WTC11 (cell line): ENCODE data around the gene BNC1. TPM values are rescaled to one million over a fixed set of nuclear protein-coding genes. Genes with fewer than 3 reads are reported as not detected.

Experiments used
- ATAC-seq: fragments of 200-7000 bp; cut with Tn5 transposase; 2 replicates; pipeline ENCODE4 v1.10.0; 2021; ENCODE audit warnings: mild to moderate bottlenecking, moderate library complexity
- CTCF ChIA-PET: fragments of 300-600 bp; sonication (Branson Sonifier 250); formaldehyde crosslinking; loops from one replicate; lab custom pipeline; 2021; ENCODE audit warnings: antibody characterized with exemption; lab: Charles Lee
- POLR2A ChIA-PET: fragments of 350-600 bp; sonication (Branson Sonifier 250); formaldehyde crosslinking; loops from one replicate; lab custom pipeline; 2021; ENCODE audit warnings: antibody characterized with exemption; lab: Charles Lee
- DNase-seq: peaks from one replicate; pipeline ENCODE4 v3.0.0; 2021; ENCODE audit warnings: low spot score
- H3K27ac Mint-ChIP-seq: 2 replicates; pipeline ENCODE4 v1.8.0; 2021; ENCODE audit warnings: mixed read lengths
- H3K27me3 Mint-ChIP-seq: 2 replicates; pipeline ENCODE4 v1.8.0; 2021; ENCODE audit warnings: low read depth, mild to moderate bottlenecking, moderate library complexity, mixed read lengths
- H3K36me3 Mint-ChIP-seq: 2 replicates; pipeline ENCODE4 v1.8.0; 2021; ENCODE audit warnings: mixed read lengths
- H3K4me1 Mint-ChIP-seq: 2 replicates; pipeline ENCODE4 v1.8.0; 2022; ENCODE audit warnings: mixed read lengths
- H3K4me3 Mint-ChIP-seq: 2 replicates; pipeline ENCODE4 v1.8.0; 2021; ENCODE audit warnings: mild to moderate bottlenecking, moderate library complexity, mixed read lengths
- H3K9me3 Mint-ChIP-seq: 2 replicates; pipeline ENCODE4 v1.8.0; 2021; ENCODE audit warnings: mixed read lengths
- EMX1 ChIP-seq: fragments of 250-450 bp; sonication (Bioruptor Pico); IDR thresholded peaks from 2 replicates; pipeline ENCODE4 v1.8.0; 2021; ENCODE audit warnings: mild to moderate bottlenecking
- FOXP1 ChIP-seq: sonication (generic); formaldehyde crosslinking; IDR thresholded peaks from 2 replicates; pipeline ENCODE4 v1.8.0; 2022; ENCODE audit warnings: missing genetic modification reagents, mild to moderate bottlenecking, moderate library complexity, borderline replicate concordance
- HMGA2 ChIP-seq: fragments of 250-450 bp; sonication (Bioruptor Pico); IDR thresholded peaks from 2 replicates; pipeline ENCODE4 v1.4.0; 2021; ENCODE audit warnings: mild to moderate bottlenecking, moderate library complexity
- NR2C2 ChIP-seq: sonication (generic); formaldehyde crosslinking; IDR thresholded peaks from 2 replicates; pipeline ENCODE4 v1.8.0; 2022; ENCODE audit warnings: mild to moderate bottlenecking, missing genetic modification reagents
- TCF7 ChIP-seq: sonication (generic); formaldehyde crosslinking; IDR thresholded peaks from 2 replicates; pipeline ENCODE4 v1.8.0; 2022; ENCODE audit warnings: mild to moderate bottlenecking, low read depth, missing genetic modification reagents, moderate library complexity
- ZNF219 ChIP-seq: sonication (generic); formaldehyde crosslinking; IDR thresholded peaks from 2 replicates; pipeline ENCODE4 v1.8.0; 2023; ENCODE audit warnings: missing genetic modification reagents, mild to moderate bottlenecking, borderline replicate concordance
- ZNF317 ChIP-seq: sonication (generic); formaldehyde crosslinking; IDR thresholded peaks from 2 replicates; pipeline ENCODE4 v1.8.1; 2023; ENCODE audit warnings: low read depth, mild to moderate bottlenecking, moderate library complexity, missing genetic modification reagents, borderline replicate concordance
- ZNF396 ChIP-seq: fragments of 250-450 bp; sonication (Bioruptor Pico); IDR thresholded peaks from 2 replicates; pipeline ENCODE4 v1.8.0; 2021; ENCODE audit warnings: mild to moderate bottlenecking, moderate library complexity, borderline replicate concordance
- ZNF416 ChIP-seq: fragments of 250-450 bp; sonication (Bioruptor Pico); IDR thresholded peaks from 2 replicates; pipeline ENCODE4 v1.9.0; 2021; ENCODE audit warnings: mild to moderate bottlenecking, inconsistent platforms
- total RNA-seq: library from RNA; stranded (reverse); gene quantifications from 3 replicates; pipeline ENCODE4 v1.2.3, GENCODE V29; 2021
- TF ChIP-seq, protein P1 (sequence below): fragments of 250-450 bp; sonication (Bioruptor Pico); IDR thresholded peaks from 2 replicates; pipeline ENCODE4 v1.9.0; 2021; ENCODE audit warnings: moderate library complexity, mild to moderate bottlenecking, inconsistent platforms, borderline replicate concordance
- TF ChIP-seq, protein P2 (sequence below): sonication (generic); formaldehyde crosslinking; IDR thresholded peaks from 2 replicates; pipeline ENCODE4 v1.8.0; 2022; ENCODE audit warnings: missing genetic modification reagents
- TF ChIP-seq, protein P3 (sequence below): sonication (generic); formaldehyde crosslinking; IDR thresholded peaks from 2 replicates; pipeline ENCODE4 v1.8.0; 2023; ENCODE audit warnings: mild to moderate bottlenecking, missing genetic modification reagents
- TF ChIP-seq, protein P4 (sequence below): sonication (generic); formaldehyde crosslinking; IDR thresholded peaks from 2 replicates; pipeline ENCODE4 v1.8.1; 2022; ENCODE audit warnings: missing genetic modification reagents, borderline replicate concordance
- TF ChIP-seq, protein P5 (sequence below): sonication (generic); formaldehyde crosslinking; conservative IDR thresholded peaks from 2 replicates; pipeline ENCODE4 v1.8.1; 2022; ENCODE audit warnings: mild to moderate bottlenecking, missing genetic modification reagents
- TF ChIP-seq, protein P6 (sequence below): sonication (generic); formaldehyde crosslinking; conservative IDR thresholded peaks from 2 replicates; pipeline ENCODE4 v1.8.1; 2023; ENCODE audit warnings: mild to moderate bottlenecking, low read depth, missing genetic modification reagents, moderate library complexity
- TF ChIP-seq, protein P7 (sequence below): sonication (generic); formaldehyde crosslinking; IDR thresholded peaks from 2 replicates; pipeline ENCODE4 v1.8.0; 2023; ENCODE audit warnings: missing genetic modification reagents
- TF ChIP-seq, protein P8 (sequence below): sonication (generic); formaldehyde crosslinking; IDR thresholded peaks from 2 replicates; pipeline ENCODE4 v1.8.0; 2023; ENCODE audit warnings: missing genetic modification reagents, mild to moderate bottlenecking, borderline replicate concordance
- TF ChIP-seq, protein P9 (sequence below): fragments of 250-450 bp; sonication (Bioruptor Pico); IDR thresholded peaks from 2 replicates; pipeline ENCODE4 v1.9.0; 2021; ENCODE audit warnings: mild to moderate bottlenecking

Gene BNC1
- total RNA-seq, 1 experiment from 2014 or later: 0.11 TPM

DNA sequence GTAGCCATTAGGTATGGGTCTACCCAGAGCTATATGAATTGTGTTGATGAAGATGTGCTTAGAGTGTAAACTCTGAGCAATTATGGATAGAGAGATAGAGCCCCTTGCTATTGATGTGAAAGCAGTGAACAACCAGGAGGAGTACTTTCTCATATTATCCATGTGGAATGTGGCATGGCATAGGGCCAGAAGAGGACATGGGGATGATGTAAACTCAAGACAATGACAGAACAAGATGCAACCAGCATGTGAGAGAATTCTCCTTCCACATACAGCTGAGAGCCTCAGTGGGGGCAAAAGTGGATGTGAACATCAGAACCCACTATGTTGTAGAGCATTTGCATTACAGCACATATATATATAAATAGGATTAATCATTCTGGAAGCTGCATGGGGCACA is 36.4 kb upstream of the BNC1 start (continued):
- TF ChIP-seq, protein P1, sequence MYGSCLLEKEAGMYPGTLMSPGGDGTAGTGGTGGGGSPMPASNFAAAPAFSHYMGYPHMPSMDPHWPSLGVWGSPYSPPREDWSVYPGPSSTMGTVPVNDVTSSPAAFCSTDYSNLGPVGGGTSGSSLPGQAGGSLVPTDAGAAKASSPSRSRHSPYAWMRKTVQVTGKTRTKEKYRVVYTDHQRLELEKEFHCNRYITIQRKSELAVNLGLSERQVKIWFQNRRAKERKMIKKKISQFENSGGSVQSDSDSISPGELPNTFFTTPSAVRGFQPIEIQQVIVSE (CRISPR knock-in tag): no peak
- no peak for TF ChIP-seq FOXP1 (CRISPR knock-in tag)
- TF ChIP-seq NR2C2: no peak
- TF ChIP-seq ZNF396 (CRISPR knock-in tag): no peak
- TF ChIP-seq, protein P2, sequence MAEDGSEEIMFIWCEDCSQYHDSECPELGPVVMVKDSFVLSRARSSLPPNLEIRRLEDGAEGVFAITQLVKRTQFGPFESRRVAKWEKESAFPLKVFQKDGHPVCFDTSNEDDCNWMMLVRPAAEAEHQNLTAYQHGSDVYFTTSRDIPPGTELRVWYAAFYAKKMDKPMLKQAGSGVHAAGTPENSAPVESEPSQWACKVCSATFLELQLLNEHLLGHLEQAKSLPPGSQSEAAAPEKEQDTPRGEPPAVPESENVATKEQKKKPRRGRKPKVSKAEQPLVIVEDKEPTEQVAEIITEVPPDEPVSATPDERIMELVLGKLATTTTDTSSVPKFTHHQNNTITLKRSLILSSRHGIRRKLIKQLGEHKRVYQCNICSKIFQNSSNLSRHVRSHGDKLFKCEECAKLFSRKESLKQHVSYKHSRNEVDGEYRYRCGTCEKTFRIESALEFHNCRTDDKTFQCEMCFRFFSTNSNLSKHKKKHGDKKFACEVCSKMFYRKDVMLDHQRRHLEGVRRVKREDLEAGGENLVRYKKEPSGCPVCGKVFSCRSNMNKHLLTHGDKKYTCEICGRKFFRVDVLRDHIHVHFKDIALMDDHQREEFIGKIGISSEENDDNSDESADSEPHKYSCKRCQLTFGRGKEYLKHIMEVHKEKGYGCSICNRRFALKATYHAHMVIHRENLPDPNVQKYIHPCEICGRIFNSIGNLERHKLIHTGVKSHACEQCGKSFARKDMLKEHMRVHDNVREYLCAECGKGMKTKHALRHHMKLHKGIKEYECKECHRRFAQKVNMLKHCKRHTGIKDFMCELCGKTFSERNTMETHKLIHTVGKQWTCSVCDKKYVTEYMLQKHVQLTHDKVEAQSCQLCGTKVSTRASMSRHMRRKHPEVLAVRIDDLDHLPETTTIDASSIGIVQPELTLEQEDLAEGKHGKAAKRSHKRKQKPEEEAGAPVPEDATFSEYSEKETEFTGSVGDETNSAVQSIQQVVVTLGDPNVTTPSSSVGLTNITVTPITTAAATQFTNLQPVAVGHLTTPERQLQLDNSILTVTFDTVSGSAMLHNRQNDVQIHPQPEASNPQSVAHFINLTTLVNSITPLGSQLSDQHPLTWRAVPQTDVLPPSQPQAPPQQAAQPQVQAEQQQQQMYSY (CRISPR knock-in tag): no peak

DNA sequence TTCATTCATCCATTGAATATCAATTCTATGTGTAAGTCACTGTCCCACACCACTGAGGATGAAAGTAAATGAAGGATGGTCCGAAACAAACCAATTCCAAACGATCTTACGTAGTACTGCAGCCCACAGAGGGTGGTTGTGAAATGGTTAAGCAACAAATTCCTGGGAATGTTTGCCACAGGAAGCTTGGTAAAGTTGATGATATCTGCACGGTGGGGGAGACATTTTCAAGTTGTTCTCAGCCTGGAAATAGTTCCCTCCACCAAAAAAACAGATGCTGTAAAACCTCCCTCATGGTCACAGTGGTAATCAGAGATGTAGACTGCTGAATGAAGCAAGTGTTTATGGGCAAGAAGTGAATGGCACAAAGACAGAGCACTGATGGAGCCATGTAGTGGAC is 35.9 kb upstream of the BNC1 start:
- Mint-ChIP-seq H3K4me3 (no peak overlapping the region), H3K27ac (no peak overlapping the region), H3K4me1 (peaks cover 12% of the 10 kb centered on the region), H3K9me3 (peaks cover 8% of the 10 kb centered on the region), H3K27me3 (no peaks in the 10 kb centered on the region; the same call in none of the 2 replicates), H3K36me3 (no peaks in the 10 kb centered on the region)
- DNase-seq (no peak), ATAC-seq (no peak)
- CTCF ChIA-PET: no interaction called here
- POLR2A ChIA-PET: no interaction called here
- TF ChIP-seq ZNF416 (CRISPR knock-in tag) (no peak), ZNF317 (CRISPR knock-in tag) (no peak), ZNF219 (CRISPR knock-in tag) (no peak), TCF7 (CRISPR knock-in tag) (no peak), EMX1 (CRISPR knock-in tag) (no peak), HMGA2 (CRISPR knock-in tag) (no peak)
- TF ChIP-seq, protein P3, sequence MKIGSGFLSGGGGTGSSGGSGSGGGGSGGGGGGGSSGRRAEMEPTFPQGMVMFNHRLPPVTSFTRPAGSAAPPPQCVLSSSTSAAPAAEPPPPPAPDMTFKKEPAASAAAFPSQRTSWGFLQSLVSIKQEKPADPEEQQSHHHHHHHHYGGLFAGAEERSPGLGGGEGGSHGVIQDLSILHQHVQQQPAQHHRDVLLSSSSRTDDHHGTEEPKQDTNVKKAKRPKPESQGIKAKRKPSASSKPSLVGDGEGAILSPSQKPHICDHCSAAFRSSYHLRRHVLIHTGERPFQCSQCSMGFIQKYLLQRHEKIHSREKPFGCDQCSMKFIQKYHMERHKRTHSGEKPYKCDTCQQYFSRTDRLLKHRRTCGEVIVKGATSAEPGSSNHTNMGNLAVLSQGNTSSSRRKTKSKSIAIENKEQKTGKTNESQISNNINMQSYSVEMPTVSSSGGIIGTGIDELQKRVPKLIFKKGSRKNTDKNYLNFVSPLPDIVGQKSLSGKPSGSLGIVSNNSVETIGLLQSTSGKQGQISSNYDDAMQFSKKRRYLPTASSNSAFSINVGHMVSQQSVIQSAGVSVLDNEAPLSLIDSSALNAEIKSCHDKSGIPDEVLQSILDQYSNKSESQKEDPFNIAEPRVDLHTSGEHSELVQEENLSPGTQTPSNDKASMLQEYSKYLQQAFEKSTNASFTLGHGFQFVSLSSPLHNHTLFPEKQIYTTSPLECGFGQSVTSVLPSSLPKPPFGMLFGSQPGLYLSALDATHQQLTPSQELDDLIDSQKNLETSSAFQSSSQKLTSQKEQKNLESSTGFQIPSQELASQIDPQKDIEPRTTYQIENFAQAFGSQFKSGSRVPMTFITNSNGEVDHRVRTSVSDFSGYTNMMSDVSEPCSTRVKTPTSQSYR (CRISPR knock-in tag): no peak
- TF ChIP-seq, protein P4, sequence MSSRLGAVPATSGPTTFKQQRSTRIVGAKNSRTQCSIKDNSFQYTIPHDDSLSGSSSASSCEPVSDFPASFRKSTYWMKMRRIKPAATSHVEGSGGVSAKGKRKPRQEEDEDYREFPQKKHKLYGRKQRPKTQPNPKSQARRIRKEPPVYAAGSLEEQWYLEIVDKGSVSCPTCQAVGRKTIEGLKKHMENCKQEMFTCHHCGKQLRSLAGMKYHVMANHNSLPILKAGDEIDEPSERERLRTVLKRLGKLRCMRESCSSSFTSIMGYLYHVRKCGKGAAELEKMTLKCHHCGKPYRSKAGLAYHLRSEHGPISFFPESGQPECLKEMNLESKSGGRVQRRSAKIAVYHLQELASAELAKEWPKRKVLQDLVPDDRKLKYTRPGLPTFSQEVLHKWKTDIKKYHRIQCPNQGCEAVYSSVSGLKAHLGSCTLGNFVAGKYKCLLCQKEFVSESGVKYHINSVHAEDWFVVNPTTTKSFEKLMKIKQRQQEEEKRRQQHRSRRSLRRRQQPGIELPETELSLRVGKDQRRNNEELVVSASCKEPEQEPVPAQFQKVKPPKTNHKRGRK (CRISPR knock-in tag): no peak
- TF ChIP-seq, protein P5, sequence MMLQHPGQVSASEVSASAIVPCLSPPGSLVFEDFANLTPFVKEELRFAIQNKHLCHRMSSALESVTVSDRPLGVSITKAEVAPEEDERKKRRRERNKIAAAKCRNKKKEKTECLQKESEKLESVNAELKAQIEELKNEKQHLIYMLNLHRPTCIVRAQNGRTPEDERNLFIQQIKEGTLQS (CRISPR knock-in tag): no peak
- TF ChIP-seq, protein P6, sequence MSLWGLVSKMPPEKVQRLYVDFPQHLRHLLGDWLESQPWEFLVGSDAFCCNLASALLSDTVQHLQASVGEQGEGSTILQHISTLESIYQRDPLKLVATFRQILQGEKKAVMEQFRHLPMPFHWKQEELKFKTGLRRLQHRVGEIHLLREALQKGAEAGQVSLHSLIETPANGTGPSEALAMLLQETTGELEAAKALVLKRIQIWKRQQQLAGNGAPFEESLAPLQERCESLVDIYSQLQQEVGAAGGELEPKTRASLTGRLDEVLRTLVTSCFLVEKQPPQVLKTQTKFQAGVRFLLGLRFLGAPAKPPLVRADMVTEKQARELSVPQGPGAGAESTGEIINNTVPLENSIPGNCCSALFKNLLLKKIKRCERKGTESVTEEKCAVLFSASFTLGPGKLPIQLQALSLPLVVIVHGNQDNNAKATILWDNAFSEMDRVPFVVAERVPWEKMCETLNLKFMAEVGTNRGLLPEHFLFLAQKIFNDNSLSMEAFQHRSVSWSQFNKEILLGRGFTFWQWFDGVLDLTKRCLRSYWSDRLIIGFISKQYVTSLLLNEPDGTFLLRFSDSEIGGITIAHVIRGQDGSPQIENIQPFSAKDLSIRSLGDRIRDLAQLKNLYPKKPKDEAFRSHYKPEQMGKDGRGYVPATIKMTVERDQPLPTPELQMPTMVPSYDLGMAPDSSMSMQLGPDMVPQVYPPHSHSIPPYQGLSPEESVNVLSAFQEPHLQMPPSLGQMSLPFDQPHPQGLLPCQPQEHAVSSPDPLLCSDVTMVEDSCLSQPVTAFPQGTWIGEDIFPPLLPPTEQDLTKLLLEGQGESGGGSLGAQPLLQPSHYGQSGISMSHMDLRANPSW (CRISPR knock-in tag): no peak
- TF ChIP-seq, protein P7, sequence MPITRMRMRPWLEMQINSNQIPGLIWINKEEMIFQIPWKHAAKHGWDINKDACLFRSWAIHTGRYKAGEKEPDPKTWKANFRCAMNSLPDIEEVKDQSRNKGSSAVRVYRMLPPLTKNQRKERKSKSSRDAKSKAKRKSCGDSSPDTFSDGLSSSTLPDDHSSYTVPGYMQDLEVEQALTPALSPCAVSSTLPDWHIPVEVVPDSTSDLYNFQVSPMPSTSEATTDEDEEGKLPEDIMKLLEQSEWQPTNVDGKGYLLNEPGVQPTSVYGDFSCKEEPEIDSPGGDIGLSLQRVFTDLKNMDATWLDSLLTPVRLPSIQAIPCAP (CRISPR knock-in tag): no peak
- TF ChIP-seq, protein P8, sequence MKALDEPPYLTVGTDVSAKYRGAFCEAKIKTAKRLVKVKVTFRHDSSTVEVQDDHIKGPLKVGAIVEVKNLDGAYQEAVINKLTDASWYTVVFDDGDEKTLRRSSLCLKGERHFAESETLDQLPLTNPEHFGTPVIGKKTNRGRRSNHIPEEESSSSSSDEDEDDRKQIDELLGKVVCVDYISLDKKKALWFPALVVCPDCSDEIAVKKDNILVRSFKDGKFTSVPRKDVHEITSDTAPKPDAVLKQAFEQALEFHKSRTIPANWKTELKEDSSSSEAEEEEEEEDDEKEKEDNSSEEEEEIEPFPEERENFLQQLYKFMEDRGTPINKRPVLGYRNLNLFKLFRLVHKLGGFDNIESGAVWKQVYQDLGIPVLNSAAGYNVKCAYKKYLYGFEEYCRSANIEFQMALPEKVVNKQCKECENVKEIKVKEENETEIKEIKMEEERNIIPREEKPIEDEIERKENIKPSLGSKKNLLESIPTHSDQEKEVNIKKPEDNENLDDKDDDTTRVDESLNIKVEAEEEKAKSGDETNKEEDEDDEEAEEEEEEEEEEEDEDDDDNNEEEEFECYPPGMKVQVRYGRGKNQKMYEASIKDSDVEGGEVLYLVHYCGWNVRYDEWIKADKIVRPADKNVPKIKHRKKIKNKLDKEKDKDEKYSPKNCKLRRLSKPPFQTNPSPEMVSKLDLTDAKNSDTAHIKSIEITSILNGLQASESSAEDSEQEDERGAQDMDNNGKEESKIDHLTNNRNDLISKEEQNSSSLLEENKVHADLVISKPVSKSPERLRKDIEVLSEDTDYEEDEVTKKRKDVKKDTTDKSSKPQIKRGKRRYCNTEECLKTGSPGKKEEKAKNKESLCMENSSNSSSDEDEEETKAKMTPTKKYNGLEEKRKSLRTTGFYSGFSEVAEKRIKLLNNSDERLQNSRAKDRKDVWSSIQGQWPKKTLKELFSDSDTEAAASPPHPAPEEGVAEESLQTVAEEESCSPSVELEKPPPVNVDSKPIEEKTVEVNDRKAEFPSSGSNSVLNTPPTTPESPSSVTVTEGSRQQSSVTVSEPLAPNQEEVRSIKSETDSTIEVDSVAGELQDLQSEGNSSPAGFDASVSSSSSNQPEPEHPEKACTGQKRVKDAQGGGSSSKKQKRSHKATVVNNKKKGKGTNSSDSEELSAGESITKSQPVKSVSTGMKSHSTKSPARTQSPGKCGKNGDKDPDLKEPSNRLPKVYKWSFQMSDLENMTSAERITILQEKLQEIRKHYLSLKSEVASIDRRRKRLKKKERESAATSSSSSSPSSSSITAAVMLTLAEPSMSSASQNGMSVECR (CRISPR knock-in tag): no peak
- TF ChIP-seq, protein P9, sequence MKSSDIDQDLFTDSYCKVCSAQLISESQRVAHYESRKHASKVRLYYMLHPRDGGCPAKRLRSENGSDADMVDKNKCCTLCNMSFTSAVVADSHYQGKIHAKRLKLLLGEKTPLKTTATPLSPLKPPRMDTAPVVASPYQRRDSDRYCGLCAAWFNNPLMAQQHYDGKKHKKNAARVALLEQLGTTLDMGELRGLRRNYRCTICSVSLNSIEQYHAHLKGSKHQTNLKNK (CRISPR knock-in tag): no peak
